ENCODE data around the gene AKAP1. TPM values are rescaled to one million over a fixed set of nuclear protein-coding genes. Genes with fewer than 3 reads are reported as not detected.

AKAP1 gene
- total and polyA plus RNA-seq, 2 donors (not counting 1 experiment from before 2014, with no cell fraction given): 20.1 to 26.6 TPM

- Histone ChIP-seq H3K27me3 (replicated peaks in 1 of 4; ENCODE audit: control extremely low read depth in 1 of 4, control insufficient read depth in 3 of 4, insufficient read depth in 4 of 4, low read length in 3 of 4) (no peaks in the 10 kb centered on the region), H3K4me1 (ENCODE audit: control insufficient read depth in 2 of 2, insufficient read depth in 2 of 2, low read length in 2 of 2) (peaks cover 0 to under 1% of the 10 kb centered on the region in 2 donors), H3K27ac (ENCODE audit: low read length in 2 of 2) (no peak overlapping the region), H3K4me2 (replicated peaks; ENCODE audit: low read depth, low read length, poor library complexity, severe bottlenecking) (no peak overlapping the region), H3K9ac (ENCODE audit: low read length) (no peak overlapping the region), H4K20me1 (ENCODE audit: control insufficient read depth, insufficient read depth, low read length, poor library complexity, severe bottlenecking) (peaks cover 13% of the 10 kb centered on the region), H3K9me3 (ENCODE audit: control extremely low read depth in 1 of 3, control insufficient read depth in 2 of 3, insufficient read depth in 1 of 3, low read length in 2 of 3) (no peaks in the 10 kb centered on the region), H2AFZ (ENCODE audit: insufficient read depth, low read depth, low read length, poor library complexity, severe bottlenecking) (no peak overlapping the region), H3K79me2 (ENCODE audit: control insufficient read depth, insufficient read depth, low read length) (peaks cover 21% of the 10 kb centered on the region), H3K36me3 (replicated peaks in 1 of 2; ENCODE audit: control extremely low read depth in 1 of 2, control insufficient read depth in 1 of 2, extremely low read depth in 1 of 2, insufficient read depth in 2 of 2, low read length in 1 of 2) (peaks cover 0 to 13% of the 10 kb centered on the region in 2 experiments), H3K4me3 (ENCODE audit: control extremely low read depth in 1 of 5, extremely low read depth in 1 of 5, insufficient read depth in 1 of 5, low read depth in 2 of 5, low read length in 4 of 5) (no peak overlapping the region)
- 96% methylated on average over 8 of the region's 12 CpGs for WGBS (ENCODE audit: insufficient coverage)
- Mint-ChIP-seq H3K27me3 (no peaks in the 10 kb centered on the region), H3K9me3 (ENCODE audit: insufficient read depth) (no peaks in the 10 kb centered on the region), H3K4me1 (peaks cover 3% of the 10 kb centered on the region), H3K27ac (no peak overlapping the region), H3K4me3 (no peak overlapping the region)
- TF ChIP-seq EZH2 (IDR thresholded peaks at IDR 0.05; ENCODE audit: borderline replicate concordance, insufficient read depth, low read depth, low read length, poor library complexity, severe bottlenecking) (no peak), CTCF (IDR thresholded peaks at IDR 0.05) (no peak)
- no peak for ATAC-seq (ENCODE audit: low read depth)
- intact Hi-C loops (cut with micrococcal nuclease): no loop called here
- CTCF ChIA-PET: no interaction called here
- POLR2A ChIA-PET: no interaction called here
- no peak for DNase-seq
Observed at GRCh38 chr17:57107498-57108101, 22.6 kb downstream of the AKAP1 start.

GRCh38 chr17:57108671-57109392 is 23.8 kb downstream of the AKAP1 start:
- Histone ChIP-seq H2AFZ (ENCODE audit: insufficient read depth, low read depth, low read length, poor library complexity, severe bottlenecking) (no peak overlapping the region), H3K27ac (ENCODE audit: low read length in 2 of 2) (no peak overlapping the region), H3K9ac (ENCODE audit: low read length) (no peak overlapping the region), H3K4me1 (ENCODE audit: control insufficient read depth in 2 of 2, insufficient read depth in 2 of 2, low read length in 2 of 2) (no peaks in the 10 kb centered on the region), H3K4me3 (ENCODE audit: control extremely low read depth in 1 of 5, extremely low read depth in 1 of 5, insufficient read depth in 1 of 5, low read depth in 2 of 5, low read length in 4 of 5) (no peak overlapping the region), H3K4me2 (replicated peaks; ENCODE audit: low read depth, low read length, poor library complexity, severe bottlenecking) (no peak overlapping the region), H3K27me3 (replicated peaks in 1 of 4; ENCODE audit: control extremely low read depth in 1 of 4, control insufficient read depth in 3 of 4, insufficient read depth in 4 of 4, low read length in 3 of 4) (no peaks in the 10 kb centered on the region), H4K20me1 (ENCODE audit: control insufficient read depth, insufficient read depth, low read length, poor library complexity, severe bottlenecking) (peaks cover 11% of the 10 kb centered on the region), H3K79me2 (ENCODE audit: control insufficient read depth, insufficient read depth, low read length) (peaks cover 10% of the 10 kb centered on the region), H3K36me3 (replicated peaks in 1 of 2; ENCODE audit: control extremely low read depth in 1 of 2, control insufficient read depth in 1 of 2, extremely low read depth in 1 of 2, insufficient read depth in 2 of 2, low read length in 1 of 2) (peaks cover 0 to 13% of the 10 kb centered on the region in 2 experiments), H3K9me3 (ENCODE audit: control extremely low read depth in 1 of 3, control insufficient read depth in 2 of 3, insufficient read depth in 1 of 3, low read length in 2 of 3) (no peaks in the 10 kb centered on the region)
- DNase-seq: no peak
- ATAC-seq (ENCODE audit: low read depth): no peak
- POLR2A ChIA-PET: no interaction called here
- Mint-ChIP-seq H3K9me3 (ENCODE audit: insufficient read depth) (no peaks in the 10 kb centered on the region), H3K27me3 (no peaks in the 10 kb centered on the region), H3K27ac (no peak overlapping the region), H3K4me1 (no peaks in the 10 kb centered on the region), H3K4me3 (no peak overlapping the region)
- CTCF ChIA-PET: interaction anchor here (1.0 kb wide), 1 partner anchor 10 kb away, joined by 3 read pairs; no protein-coding TSS in a partner anchor
- intact Hi-C loops (cut with micrococcal nuclease): no loop called here
- no peak for TF ChIP-seq EZH2 (IDR thresholded peaks at IDR 0.05; ENCODE audit: borderline replicate concordance, insufficient read depth, low read depth, low read length, poor library complexity, severe bottlenecking)
- no peak for TF ChIP-seq CTCF (IDR thresholded peaks at IDR 0.05)
- over 99% methylated on average over 12 of the region's 12 CpGs for WGBS (ENCODE audit: insufficient coverage)

Measured in B cell (primary cell).